ENCODE data around the gene PARP11.

- no peak for TF ChIP-seq EGR1 (IDR thresholded peaks at IDR 0.05; ENCODE audit: borderline replicate concordance, low read depth, low read length)
- TF ChIP-seq, protein P1, sequence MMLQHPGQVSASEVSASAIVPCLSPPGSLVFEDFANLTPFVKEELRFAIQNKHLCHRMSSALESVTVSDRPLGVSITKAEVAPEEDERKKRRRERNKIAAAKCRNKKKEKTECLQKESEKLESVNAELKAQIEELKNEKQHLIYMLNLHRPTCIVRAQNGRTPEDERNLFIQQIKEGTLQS (IDR thresholded peaks at IDR 0.05; ENCODE audit: insufficient read depth, low read depth, low read length) = no peak
- no peak for TF ChIP-seq ASH2L (IDR thresholded peaks at IDR 0.05; ENCODE audit: low read length)
- no peak for TF ChIP-seq TAF1 (IDR thresholded peaks at IDR 0.05; ENCODE audit: low read depth, low read length)
- TF ChIP-seq, protein P2, sequence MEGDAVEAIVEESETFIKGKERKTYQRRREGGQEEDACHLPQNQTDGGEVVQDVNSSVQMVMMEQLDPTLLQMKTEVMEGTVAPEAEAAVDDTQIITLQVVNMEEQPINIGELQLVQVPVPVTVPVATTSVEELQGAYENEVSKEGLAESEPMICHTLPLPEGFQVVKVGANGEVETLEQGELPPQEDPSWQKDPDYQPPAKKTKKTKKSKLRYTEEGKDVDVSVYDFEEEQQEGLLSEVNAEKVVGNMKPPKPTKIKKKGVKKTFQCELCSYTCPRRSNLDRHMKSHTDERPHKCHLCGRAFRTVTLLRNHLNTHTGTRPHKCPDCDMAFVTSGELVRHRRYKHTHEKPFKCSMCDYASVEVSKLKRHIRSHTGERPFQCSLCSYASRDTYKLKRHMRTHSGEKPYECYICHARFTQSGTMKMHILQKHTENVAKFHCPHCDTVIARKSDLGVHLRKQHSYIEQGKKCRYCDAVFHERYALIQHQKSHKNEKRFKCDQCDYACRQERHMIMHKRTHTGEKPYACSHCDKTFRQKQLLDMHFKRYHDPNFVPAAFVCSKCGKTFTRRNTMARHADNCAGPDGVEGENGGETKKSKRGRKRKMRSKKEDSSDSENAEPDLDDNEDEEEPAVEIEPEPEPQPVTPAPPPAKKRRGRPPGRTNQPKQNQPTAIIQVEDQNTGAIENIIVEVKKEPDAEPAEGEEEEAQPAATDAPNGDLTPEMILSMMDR (IDR thresholded peaks at IDR 0.05; ENCODE audit: control extremely low read depth in 1 of 3, insufficient read depth in 1 of 3, low read depth in 1 of 3, low read length in 3 of 3) = no peak
- no peak for TF ChIP-seq ATF2 (IDR thresholded peaks at IDR 0.05; ENCODE audit: low read length)
- TF ChIP-seq SIX5 (IDR thresholded peaks at IDR 0.05; ENCODE audit: low read depth, low read length) = no peak
- TF ChIP-seq FOSL1 (IDR thresholded peaks at IDR 0.05; ENCODE audit: insufficient read depth, low read depth, low read length) = no peak
These were observed 19.4 kb upstream of the PARP11 start for GRCh38 chr12:3892631-3893030.
